ENCODE measurements around the gene FKBP4. TPM values are rescaled to one million over a fixed set of nuclear protein-coding genes. Genes with fewer than 3 reads are reported as not detected.

FKBP4 gene
- total RNA-seq, 1 experiment from 2014 or later, result 118 TPM

- Histone ChIP-seq H3K27me3 (replicated peaks; ENCODE audit: control insufficient read depth, insufficient read depth, low read length) (no peaks in the 10 kb centered on the region), H3K4me1 (no peaks in the 10 kb centered on the region), H3K4me3 (ENCODE audit: low read depth, low read length) (no peak overlapping the region), H3K36me3 (ENCODE audit: control insufficient read depth, insufficient read depth, low read length) (peaks cover 4% of the 10 kb centered on the region; the same call in 1 of the 2 replicates), H3K9me3 (no peaks in the 10 kb centered on the region)
- no peaks in the 10 kb centered on the region for H3K4me1 Mint-ChIP-seq (ENCODE audit: low read depth, unreplicated experiment)
- ChIA-PET CTCF (no interaction called here), POLR2A (no interaction called here)
- H3K27ac Mint-ChIP-seq (ENCODE audit: unreplicated experiment), result no peak overlapping the region
- H3K4me3 Mint-ChIP-seq (ENCODE audit: unreplicated experiment), result no peak overlapping the region
- H3K36me3 Mint-ChIP-seq (ENCODE audit: insufficient read depth, unreplicated experiment), result peaks cover 43% of the 10 kb centered on the region
- BruUV-seq (replicated peaks), result no TSS peak
- no peak for DNase-seq
- no peaks in the 10 kb centered on the region for H3K9me3 Mint-ChIP-seq (ENCODE audit: unreplicated experiment)
- intact Hi-C loops (cut with micrococcal nuclease; ENCODE audit: unreplicated experiment), result no loop called here
- no peaks in the 10 kb centered on the region for H3K27me3 Mint-ChIP-seq (ENCODE audit: insufficient read depth, unreplicated experiment)
- TF ChIP-seq, protein P1, sequence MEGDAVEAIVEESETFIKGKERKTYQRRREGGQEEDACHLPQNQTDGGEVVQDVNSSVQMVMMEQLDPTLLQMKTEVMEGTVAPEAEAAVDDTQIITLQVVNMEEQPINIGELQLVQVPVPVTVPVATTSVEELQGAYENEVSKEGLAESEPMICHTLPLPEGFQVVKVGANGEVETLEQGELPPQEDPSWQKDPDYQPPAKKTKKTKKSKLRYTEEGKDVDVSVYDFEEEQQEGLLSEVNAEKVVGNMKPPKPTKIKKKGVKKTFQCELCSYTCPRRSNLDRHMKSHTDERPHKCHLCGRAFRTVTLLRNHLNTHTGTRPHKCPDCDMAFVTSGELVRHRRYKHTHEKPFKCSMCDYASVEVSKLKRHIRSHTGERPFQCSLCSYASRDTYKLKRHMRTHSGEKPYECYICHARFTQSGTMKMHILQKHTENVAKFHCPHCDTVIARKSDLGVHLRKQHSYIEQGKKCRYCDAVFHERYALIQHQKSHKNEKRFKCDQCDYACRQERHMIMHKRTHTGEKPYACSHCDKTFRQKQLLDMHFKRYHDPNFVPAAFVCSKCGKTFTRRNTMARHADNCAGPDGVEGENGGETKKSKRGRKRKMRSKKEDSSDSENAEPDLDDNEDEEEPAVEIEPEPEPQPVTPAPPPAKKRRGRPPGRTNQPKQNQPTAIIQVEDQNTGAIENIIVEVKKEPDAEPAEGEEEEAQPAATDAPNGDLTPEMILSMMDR (IDR thresholded peaks at IDR 0.05; ENCODE audit: insufficient read depth in 1 of 2, low read depth in 1 of 2, low read length in 1 of 2, severe bottlenecking in 1 of 2, unreplicated experiment in 1 of 2), result no peak
Measured at GRCh38 chr12:2823483-2823882, 28.7 kb downstream of the FKBP4 start.

GRCh38 chr12:2824541-2824940 is 29.8 kb downstream of the FKBP4 start:
- TF ChIP-seq, protein P1 (IDR thresholded peaks at IDR 0.05; ENCODE audit: insufficient read depth in 1 of 2, low read depth in 1 of 2, low read length in 1 of 2, severe bottlenecking in 1 of 2, unreplicated experiment in 1 of 2), result no peak
- BruUV-seq (replicated peaks), result no TSS peak
- H3K27me3 Mint-ChIP-seq (ENCODE audit: insufficient read depth, unreplicated experiment), result no peaks in the 10 kb centered on the region
- H3K36me3 Mint-ChIP-seq (ENCODE audit: insufficient read depth, unreplicated experiment), result peaks cover 43% of the 10 kb centered on the region
- 0 out of 2 replicates have a peak, but pooled peaks cover 4% of the 10 kb centered on the region for H3K36me3 ChIP-seq (ENCODE audit: control insufficient read depth, insufficient read depth, low read length)
- H3K9me3 Mint-ChIP-seq (ENCODE audit: unreplicated experiment), result no peaks in the 10 kb centered on the region
- H3K4me3 Mint-ChIP-seq (ENCODE audit: unreplicated experiment), result no peak overlapping the region
- no peaks in the 10 kb centered on the region for H3K4me1 Mint-ChIP-seq (ENCODE audit: low read depth, unreplicated experiment)
- intact Hi-C loops (cut with micrococcal nuclease; ENCODE audit: unreplicated experiment), result no loop called here
- ChIA-PET CTCF (no interaction called here), POLR2A (no interaction called here)
- no peaks in the 10 kb centered on the region for H3K9me3 ChIP-seq
- DNase-seq, result no peak
- no peak overlapping the region for H3K4me3 ChIP-seq (ENCODE audit: low read depth, low read length)
- no peaks in the 10 kb centered on the region for H3K27me3 ChIP-seq (replicated peaks; ENCODE audit: control insufficient read depth, insufficient read depth, low read length)
- no peaks in the 10 kb centered on the region for H3K4me1 ChIP-seq
- no peak overlapping the region for H3K27ac Mint-ChIP-seq (ENCODE audit: unreplicated experiment)

- Histone ChIP-seq H3K4me1 (no peaks in the 10 kb centered on the region), H3K4me3 (ENCODE audit: low read depth, low read length) (no peak overlapping the region), H3K36me3 (ENCODE audit: control insufficient read depth, insufficient read depth, low read length) (0 out of 2 replicates have a peak, but pooled peaks cover 4% of the 10 kb centered on the region), H3K27me3 (replicated peaks; ENCODE audit: control insufficient read depth, insufficient read depth, low read length) (no peaks in the 10 kb centered on the region), H3K9me3 (no peaks in the 10 kb centered on the region)
- H3K9me3 Mint-ChIP-seq (ENCODE audit: unreplicated experiment), result no peaks in the 10 kb centered on the region
- intact Hi-C loops (cut with micrococcal nuclease; ENCODE audit: unreplicated experiment), result no loop called here
- H3K36me3 Mint-ChIP-seq (ENCODE audit: insufficient read depth, unreplicated experiment), result peaks cover 39% of the 10 kb centered on the region
- no peak for DNase-seq
- ChIA-PET CTCF (interaction anchor here (0.6 kb wide), 1 partner anchor 56 kb away, joined by 3 read pairs; no protein-coding TSS in a partner anchor), POLR2A (no interaction called here)
- no peak overlapping the region for H3K27ac Mint-ChIP-seq (ENCODE audit: unreplicated experiment)
- TF ChIP-seq, protein P1 (IDR thresholded peaks at IDR 0.05; ENCODE audit: insufficient read depth in 1 of 2, low read depth in 1 of 2, low read length in 1 of 2, severe bottlenecking in 1 of 2, unreplicated experiment in 1 of 2), result no peak
- H3K4me3 Mint-ChIP-seq (ENCODE audit: unreplicated experiment), result no peak overlapping the region
- BruUV-seq (replicated peaks), result TSS peak; percentile 4
- no peaks in the 10 kb centered on the region for H3K27me3 Mint-ChIP-seq (ENCODE audit: insufficient read depth, unreplicated experiment)
- no peaks in the 10 kb centered on the region for H3K4me1 Mint-ChIP-seq (ENCODE audit: low read depth, unreplicated experiment)
Measured at GRCh38 chr12:2825132-2825531, 30.4 kb downstream of the FKBP4 start.
